PFSK-1 (cell line): ENCODE data around the gene EPN1.

Source experiments
- FOXP2 ChIP-seq: optimal IDR thresholded peaks from 2 replicates; pipeline ENCODE3; 2011; ENCODE audit warnings: borderline replicate concordance, control low read depth, inconsistent platforms; ENCODE audit not compliant: insufficient read depth; ENCODE audit errors: extremely low read length, extremely low read depth
- POLR2AphosphoS5 ChIP-seq: IDR thresholded peaks from 2 replicates; pipeline ENCODE4 v1.6.1; 2012; ENCODE audit warnings: low read depth, mild to moderate bottlenecking, control low read depth, low read length, moderate library complexity
- SIN3A ChIP-seq: IDR thresholded peaks from 2 replicates; pipeline ENCODE4 v1.6.1; 2012; ENCODE audit warnings: mild to moderate bottlenecking, low read length, moderate library complexity, borderline replicate concordance; ENCODE audit not compliant: insufficient read depth
- TAF1 ChIP-seq: IDR thresholded peaks from 2 replicates; pipeline ENCODE4 v1.6.1; 2012; ENCODE audit warnings: low read length, control low read depth, borderline replicate concordance; ENCODE audit not compliant: insufficient read depth
- TF ChIP-seq, protein P1 (sequence below), 2 experiments: IDR thresholded peaks; 2 replicates each; pipeline versions ENCODE4 v1.6.1 to v1.8.0; 2011 to 2012; ENCODE audit warnings: low read depth in 2 of 2, low read length in 2 of 2, control low read depth in 1 of 2, inconsistent platforms in 1 of 2, mild to moderate bottlenecking in 1 of 2, moderate library complexity in 1 of 2; ENCODE audit not compliant: insufficient read depth in 1 of 2

EPN1 gene

DNA sequence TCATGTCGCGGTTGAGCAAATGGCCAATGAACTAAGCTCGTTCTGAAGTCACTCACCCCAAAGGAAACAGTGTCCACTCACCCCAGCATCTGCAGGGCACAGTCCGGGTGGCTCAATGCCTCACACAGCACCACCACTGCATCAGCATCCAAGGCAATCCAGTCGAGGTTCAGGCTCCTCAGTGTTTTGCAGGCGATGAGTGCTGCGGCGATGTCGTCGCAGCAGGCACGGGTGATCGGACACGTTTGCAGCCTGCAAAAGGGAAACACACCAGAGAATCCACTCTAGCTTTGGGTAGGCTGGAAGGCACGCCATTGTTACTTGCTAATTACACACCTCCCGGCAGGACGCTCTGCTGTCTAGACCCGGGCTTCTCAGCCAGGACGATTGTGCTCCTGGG, 36.7 kb downstream of the EPN1 start:
- TF ChIP-seq FOXP2: no peak
- TF ChIP-seq, protein P1, sequence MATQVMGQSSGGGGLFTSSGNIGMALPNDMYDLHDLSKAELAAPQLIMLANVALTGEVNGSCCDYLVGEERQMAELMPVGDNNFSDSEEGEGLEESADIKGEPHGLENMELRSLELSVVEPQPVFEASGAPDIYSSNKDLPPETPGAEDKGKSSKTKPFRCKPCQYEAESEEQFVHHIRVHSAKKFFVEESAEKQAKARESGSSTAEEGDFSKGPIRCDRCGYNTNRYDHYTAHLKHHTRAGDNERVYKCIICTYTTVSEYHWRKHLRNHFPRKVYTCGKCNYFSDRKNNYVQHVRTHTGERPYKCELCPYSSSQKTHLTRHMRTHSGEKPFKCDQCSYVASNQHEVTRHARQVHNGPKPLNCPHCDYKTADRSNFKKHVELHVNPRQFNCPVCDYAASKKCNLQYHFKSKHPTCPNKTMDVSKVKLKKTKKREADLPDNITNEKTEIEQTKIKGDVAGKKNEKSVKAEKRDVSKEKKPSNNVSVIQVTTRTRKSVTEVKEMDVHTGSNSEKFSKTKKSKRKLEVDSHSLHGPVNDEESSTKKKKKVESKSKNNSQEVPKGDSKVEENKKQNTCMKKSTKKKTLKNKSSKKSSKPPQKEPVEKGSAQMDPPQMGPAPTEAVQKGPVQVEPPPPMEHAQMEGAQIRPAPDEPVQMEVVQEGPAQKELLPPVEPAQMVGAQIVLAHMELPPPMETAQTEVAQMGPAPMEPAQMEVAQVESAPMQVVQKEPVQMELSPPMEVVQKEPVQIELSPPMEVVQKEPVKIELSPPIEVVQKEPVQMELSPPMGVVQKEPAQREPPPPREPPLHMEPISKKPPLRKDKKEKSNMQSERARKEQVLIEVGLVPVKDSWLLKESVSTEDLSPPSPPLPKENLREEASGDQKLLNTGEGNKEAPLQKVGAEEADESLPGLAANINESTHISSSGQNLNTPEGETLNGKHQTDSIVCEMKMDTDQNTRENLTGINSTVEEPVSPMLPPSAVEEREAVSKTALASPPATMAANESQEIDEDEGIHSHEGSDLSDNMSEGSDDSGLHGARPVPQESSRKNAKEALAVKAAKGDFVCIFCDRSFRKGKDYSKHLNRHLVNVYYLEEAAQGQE (IDR thresholded peaks at IDR 0.05; ENCODE audit: insufficient read depth in 1 of 2, low read depth in 2 of 2, low read length in 2 of 2): no peak

DNA sequence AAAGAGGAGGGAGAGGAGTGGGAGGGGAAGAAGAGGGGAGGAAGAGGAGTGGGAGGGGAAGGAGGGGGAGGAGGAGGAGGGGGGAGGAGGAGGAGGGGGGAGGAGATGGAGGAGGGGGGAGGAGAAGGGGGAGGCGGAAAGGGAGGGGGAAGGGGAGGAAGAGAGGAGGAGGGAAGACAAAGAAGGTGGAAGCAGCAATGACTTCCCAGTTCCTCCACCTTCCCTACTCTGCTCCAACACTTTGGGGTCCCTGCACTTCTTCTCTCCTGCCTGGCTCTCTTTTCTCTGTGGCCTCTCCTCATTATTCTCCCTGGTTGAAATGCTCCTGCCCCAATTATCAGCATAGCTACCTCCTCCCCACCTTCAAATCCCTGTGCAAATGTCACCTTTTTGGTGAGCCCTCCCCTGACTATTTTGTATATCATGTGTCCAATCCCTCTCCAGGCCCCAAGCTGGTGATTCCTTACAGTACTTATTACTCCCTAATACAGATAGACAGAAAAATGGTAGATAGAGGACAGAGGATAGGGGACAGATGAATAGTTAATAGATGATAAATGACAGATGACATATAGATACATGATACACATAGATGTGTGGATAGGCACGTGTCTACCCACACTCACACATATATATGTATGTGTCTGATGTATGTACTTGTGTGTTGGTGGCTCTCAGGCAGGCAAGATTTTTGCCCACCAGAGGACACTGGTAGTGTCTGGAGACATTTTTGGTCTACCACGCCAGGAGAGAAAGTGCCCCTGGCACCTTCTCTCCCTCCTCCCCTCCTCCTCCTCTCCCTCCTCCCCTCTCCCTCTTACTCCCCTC, 38.0 kb downstream of the EPN1 start:
- TF ChIP-seq TAF1 (no peak), POLR2AphosphoS5 (no peak), FOXP2 (no peak), SIN3A (no peak)
- TF ChIP-seq, protein P1 (IDR thresholded peaks at IDR 0.05; ENCODE audit: insufficient read depth in 1 of 2, low read depth in 2 of 2, low read length in 2 of 2): no peak

GRCh38 chr19:55716531-55716930, 41.5 kb downstream of the EPN1 start:
- TF ChIP-seq, protein P1 (IDR thresholded peaks at IDR 0.05; ENCODE audit: insufficient read depth in 1 of 2, low read depth in 2 of 2, low read length in 2 of 2): no peak
- TF ChIP-seq FOXP2: no peak
- TF ChIP-seq SIN3A: no peak
- no peak for TF ChIP-seq TAF1
- no peak for TF ChIP-seq POLR2AphosphoS5

GRCh38 chr19:55717251-55717650, 42.2 kb downstream of the EPN1 start:
- no peak for TF ChIP-seq SIN3A
- TF ChIP-seq, protein P1 (IDR thresholded peaks at IDR 0.05; ENCODE audit: insufficient read depth in 1 of 2, low read depth in 2 of 2, low read length in 2 of 2): no peak
- TF ChIP-seq FOXP2: no peak
- no peak for TF ChIP-seq POLR2AphosphoS5
- TF ChIP-seq TAF1: no peak

- no peak for TF ChIP-seq POLR2AphosphoS5
- TF ChIP-seq, protein P1 (IDR thresholded peaks at IDR 0.05; ENCODE audit: insufficient read depth in 1 of 2, low read depth in 2 of 2, low read length in 2 of 2): no peak
- no peak for TF ChIP-seq TAF1
- TF ChIP-seq SIN3A: no peak
- no peak for TF ChIP-seq FOXP2
Observed at GRCh38 chr19:55720214-55720746, 45.3 kb downstream of the EPN1 start.
